Type B pancreatic cell (in vitro differentiated cells): ENCODE results near the gene MT1B. TPM values are rescaled to one million over a fixed set of nuclear protein-coding genes. Genes with fewer than 3 reads are reported as not detected.
A peak's percentile ranks its signal among the peaks of the same experiment; 100 is the strongest.

Experiments used
- DNase-seq: peaks from one replicate; pipeline ENCODE4 v3.0.0; 2021; ENCODE audit warnings: mixed read lengths; ENCODE audit not compliant: unreplicated experiment; ENCODE audit errors: extremely low spot score
- H3K27ac Mint-ChIP-seq: 2 replicates; pipeline ENCODE4 v1.8.0; 2021; ENCODE audit warnings: mild to moderate bottlenecking, mixed read lengths
- H3K27me3 Mint-ChIP-seq: 2 replicates; pipeline ENCODE4 v1.8.0; 2021; ENCODE audit warnings: mixed read lengths
- H3K36me3 Mint-ChIP-seq: 2 replicates; pipeline ENCODE4 v1.8.0; 2021; ENCODE audit warnings: mixed read lengths
- H3K4me1 Mint-ChIP-seq: one replicate; pipeline ENCODE4 v1.8.0; 2021; ENCODE audit warnings: mixed read lengths; ENCODE audit not compliant: unreplicated experiment
- H3K4me3 Mint-ChIP-seq: 2 replicates; pipeline ENCODE4 v1.8.0; 2021; ENCODE audit warnings: mild to moderate bottlenecking, mixed read lengths
- H3K9me3 Mint-ChIP-seq: 2 replicates; pipeline ENCODE4 v1.8.0; 2021; ENCODE audit warnings: mixed read lengths
- total RNA-seq: library from RNA; stranded (reverse); gene quantifications from 2 replicates; pipeline ENCODE4 v1.2.1, GENCODE V29; 2021; ENCODE audit warnings: low replicate concordance
- TF ChIP-seq, protein P1 (sequence below): fragments of 200-600 bp; sonication (generic); conservative IDR thresholded peaks from 2 replicates; pipeline ENCODE4 v1.5.0; 2021; ENCODE audit warnings: antibody characterized with exemption, mild to moderate bottlenecking

Gene MT1B
- total RNA-seq, 1 donor from 2014 or later = not detected

DNA sequence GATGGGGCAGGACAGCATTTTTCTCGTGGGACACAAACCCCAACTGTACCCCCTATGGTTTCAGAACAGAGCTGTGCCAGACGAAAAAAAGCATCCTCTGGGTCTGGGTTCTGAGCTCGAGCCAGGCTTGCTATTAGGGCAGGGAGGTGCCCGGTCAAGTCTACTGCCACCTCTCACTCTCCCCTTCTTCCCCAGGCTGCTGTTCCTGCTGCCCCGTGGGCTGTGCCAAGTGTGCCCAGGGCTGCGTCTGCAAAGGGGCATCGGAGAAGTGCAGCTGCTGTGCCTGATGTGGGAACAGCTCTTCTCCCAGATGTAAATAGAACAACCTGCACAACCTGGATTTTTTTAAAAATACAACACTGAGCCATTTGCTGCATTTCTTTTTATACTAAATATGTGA lies 25.0 kb upstream of the MT1B start:
- Mint-ChIP-seq H3K36me3 (peaks cover 6% of the 10 kb centered on the region), H3K4me1 (peaks cover 6% of the 10 kb centered on the region), H3K4me3 (no peak overlapping the region), H3K27ac (no peak overlapping the region), H3K27me3 (peaks cover 87% of the 10 kb centered on the region), H3K9me3 (peaks cover 8% of the 10 kb centered on the region)
- TF ChIP-seq, protein P1, sequence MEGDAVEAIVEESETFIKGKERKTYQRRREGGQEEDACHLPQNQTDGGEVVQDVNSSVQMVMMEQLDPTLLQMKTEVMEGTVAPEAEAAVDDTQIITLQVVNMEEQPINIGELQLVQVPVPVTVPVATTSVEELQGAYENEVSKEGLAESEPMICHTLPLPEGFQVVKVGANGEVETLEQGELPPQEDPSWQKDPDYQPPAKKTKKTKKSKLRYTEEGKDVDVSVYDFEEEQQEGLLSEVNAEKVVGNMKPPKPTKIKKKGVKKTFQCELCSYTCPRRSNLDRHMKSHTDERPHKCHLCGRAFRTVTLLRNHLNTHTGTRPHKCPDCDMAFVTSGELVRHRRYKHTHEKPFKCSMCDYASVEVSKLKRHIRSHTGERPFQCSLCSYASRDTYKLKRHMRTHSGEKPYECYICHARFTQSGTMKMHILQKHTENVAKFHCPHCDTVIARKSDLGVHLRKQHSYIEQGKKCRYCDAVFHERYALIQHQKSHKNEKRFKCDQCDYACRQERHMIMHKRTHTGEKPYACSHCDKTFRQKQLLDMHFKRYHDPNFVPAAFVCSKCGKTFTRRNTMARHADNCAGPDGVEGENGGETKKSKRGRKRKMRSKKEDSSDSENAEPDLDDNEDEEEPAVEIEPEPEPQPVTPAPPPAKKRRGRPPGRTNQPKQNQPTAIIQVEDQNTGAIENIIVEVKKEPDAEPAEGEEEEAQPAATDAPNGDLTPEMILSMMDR = no peak
- no peak for DNase-seq

DNA sequence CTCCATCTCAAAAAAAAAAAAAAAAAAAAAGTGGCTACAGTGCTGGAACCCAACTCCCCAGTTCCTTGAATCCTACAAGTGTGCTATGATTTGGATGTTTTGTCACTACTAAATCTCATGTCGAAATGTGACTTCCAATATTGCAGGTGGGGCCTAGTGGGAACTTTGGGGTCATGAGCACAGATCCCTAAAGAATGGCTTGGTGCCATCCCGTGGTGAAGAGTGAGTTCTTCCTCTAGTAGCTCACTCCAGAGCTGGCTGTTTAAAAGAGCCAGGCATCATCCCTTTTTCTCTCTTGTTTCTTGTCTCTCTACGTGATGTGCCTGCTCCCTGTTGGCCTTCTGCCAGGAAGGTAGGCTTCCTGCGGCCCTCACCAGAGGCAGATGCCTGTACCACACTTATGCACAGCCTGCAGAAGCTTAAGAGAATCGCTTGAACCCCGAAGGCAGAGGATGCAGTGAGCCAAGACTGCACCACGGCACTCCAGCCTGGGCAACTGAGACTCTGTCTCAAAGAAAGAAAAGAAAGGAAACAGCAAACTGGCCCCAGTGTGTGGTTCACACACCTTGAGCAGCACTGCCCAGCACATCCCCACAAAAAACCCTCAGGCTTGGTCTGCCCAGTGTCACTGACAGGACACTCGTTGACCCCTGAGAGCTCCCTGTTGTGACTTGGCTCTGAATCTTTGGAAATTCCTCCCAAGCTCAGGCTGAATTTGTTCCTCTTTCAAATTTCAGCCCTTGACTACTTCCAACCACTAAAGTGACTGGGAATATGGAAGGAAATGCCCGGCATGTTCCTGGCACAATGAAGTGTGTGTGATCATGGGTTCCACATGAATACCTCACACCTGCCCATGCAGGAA lies 23.0 kb upstream of the MT1B start:
- H3K36me3 Mint-ChIP-seq = peaks cover 3% of the 10 kb centered on the region
- no peak for DNase-seq
- H3K27ac Mint-ChIP-seq = peak overlapping the region; percentile 32
- peaks cover 86% of the 10 kb centered on the region for H3K27me3 Mint-ChIP-seq
- TF ChIP-seq, protein P1 = no peak
- no peaks in the 10 kb centered on the region for H3K9me3 Mint-ChIP-seq
- H3K4me3 Mint-ChIP-seq = no peak overlapping the region
- peaks cover 10% of the 10 kb centered on the region for H3K4me1 Mint-ChIP-seq

DNA sequence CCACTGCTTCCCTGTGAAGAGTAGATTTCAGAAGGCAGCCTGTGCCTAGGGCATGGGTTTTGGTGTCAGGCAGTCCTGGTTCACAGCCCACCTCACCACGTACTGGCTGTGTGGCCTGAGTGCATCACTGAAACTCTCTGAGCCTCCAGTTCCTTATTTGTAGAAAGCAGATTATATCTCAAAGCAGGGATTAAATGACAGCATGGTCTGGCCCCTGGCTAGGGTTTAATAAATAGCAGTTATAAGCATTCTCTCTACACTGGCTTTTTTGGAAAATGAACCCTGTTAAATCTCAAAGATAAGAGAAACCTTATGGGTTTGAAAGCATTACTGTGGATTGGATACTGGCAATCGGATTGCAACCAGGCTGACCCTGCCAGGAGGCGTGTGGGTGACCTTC lies 22.2 kb upstream of the MT1B start:
- H3K4me3 Mint-ChIP-seq = no peak overlapping the region
- H3K36me3 Mint-ChIP-seq = no peaks in the 10 kb centered on the region
- H3K9me3 Mint-ChIP-seq = no peaks in the 10 kb centered on the region
- H3K27ac Mint-ChIP-seq = no peak overlapping the region
- TF ChIP-seq, protein P1 = no peak
- DNase-seq = no peak
- peaks cover 88% of the 10 kb centered on the region for H3K27me3 Mint-ChIP-seq
- H3K4me1 Mint-ChIP-seq = peaks cover 10% of the 10 kb centered on the region

DNA sequence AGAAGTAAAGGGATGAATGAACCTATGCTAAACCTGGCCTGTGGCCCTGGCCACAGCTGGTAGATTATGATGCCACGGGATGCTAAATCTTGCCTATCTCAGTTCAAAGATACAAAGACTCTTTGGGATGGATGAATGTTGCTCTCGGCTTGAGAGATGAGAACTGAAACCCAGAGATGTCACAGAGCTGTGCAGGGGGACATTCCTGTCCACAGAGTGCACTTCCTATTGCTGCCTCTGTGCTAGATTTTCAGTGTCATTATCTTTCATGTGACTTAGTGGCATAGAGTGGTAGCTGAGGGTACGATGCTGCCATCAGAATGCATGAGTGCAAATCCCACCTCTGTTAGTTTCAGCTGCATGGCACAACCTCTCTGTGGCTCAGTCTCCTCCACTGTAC lies 21.6 kb upstream of the MT1B start:
- Mint-ChIP-seq H3K27me3 (peaks cover 88% of the 10 kb centered on the region), H3K36me3 (no peaks in the 10 kb centered on the region), H3K27ac (peak overlapping the region; percentile 1), H3K4me1 (peaks cover 10% of the 10 kb centered on the region), H3K4me3 (no peak overlapping the region), H3K9me3 (no peaks in the 10 kb centered on the region)
- DNase-seq = no peak
- TF ChIP-seq, protein P1 = no peak

DNA sequence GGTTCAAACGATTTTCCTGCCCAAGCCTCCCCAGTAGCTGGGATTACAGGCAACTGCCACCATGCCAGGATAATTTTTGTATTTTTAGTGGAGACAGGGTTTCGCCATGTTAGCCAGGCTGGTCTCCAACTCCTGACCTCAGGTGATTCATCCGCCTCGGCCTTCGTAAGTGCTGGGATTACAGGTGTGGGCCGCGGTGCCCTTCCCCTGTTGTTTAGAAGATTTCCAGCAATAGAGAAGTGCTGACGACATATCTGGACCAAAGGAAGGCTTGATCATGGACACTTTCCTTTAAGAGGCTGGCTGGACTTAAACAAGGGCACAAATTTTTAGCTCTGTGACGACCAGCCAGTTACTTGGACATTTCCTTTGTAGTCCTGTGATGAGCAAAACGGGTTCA lies 20.5 kb upstream of the MT1B start:
- TF ChIP-seq, protein P1 = no peak
- no peak for DNase-seq
- no peaks in the 10 kb centered on the region for H3K36me3 Mint-ChIP-seq
- peak overlapping the region; percentile 85 for H3K4me3 Mint-ChIP-seq
- H3K27ac Mint-ChIP-seq = no peak overlapping the region
- peaks cover 7% of the 10 kb centered on the region for H3K4me1 Mint-ChIP-seq
- peaks cover 88% of the 10 kb centered on the region for H3K27me3 Mint-ChIP-seq
- no peaks in the 10 kb centered on the region for H3K9me3 Mint-ChIP-seq
